WI38 (cell line): ENCODE results near the gene SLC9A9.

ENCODE experiments used
- H3K4me3 ChIP-seq: 2 replicates; pipeline ENCODE4 v1.5.1; 2011; ENCODE audit warnings: low read depth, mild to moderate bottlenecking, control low read depth, low read length
- TF ChIP-seq, protein P1 (sequence below): IDR thresholded peaks from 2 replicates; pipeline ENCODE4 v1.5.1; 2012; ENCODE audit warnings: low read depth, mild to moderate bottlenecking, control low read depth, low read length

The SLC9A9 gene

DNA sequence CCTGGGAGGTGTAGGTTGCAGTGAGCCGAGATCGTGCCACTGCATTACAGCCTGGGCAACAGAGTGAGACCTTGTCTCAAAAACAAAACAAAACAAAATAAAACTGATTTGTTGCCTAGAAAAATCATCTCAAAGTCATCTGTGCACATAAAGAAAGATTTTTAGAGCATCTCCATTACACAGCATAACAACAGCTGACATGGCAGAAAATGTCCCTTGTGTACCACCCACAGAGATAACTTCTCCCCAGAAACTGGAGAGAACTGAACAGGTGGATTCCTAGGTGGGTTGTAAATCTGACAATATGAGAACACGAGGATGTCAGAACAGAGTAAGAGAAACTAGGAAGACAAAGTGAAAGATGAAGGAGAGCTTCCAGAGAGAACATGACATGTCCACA lies 207.5 kb downstream of the SLC9A9 start:
- H3K4me3 ChIP-seq, result no peak overlapping the region
- TF ChIP-seq, protein P1, sequence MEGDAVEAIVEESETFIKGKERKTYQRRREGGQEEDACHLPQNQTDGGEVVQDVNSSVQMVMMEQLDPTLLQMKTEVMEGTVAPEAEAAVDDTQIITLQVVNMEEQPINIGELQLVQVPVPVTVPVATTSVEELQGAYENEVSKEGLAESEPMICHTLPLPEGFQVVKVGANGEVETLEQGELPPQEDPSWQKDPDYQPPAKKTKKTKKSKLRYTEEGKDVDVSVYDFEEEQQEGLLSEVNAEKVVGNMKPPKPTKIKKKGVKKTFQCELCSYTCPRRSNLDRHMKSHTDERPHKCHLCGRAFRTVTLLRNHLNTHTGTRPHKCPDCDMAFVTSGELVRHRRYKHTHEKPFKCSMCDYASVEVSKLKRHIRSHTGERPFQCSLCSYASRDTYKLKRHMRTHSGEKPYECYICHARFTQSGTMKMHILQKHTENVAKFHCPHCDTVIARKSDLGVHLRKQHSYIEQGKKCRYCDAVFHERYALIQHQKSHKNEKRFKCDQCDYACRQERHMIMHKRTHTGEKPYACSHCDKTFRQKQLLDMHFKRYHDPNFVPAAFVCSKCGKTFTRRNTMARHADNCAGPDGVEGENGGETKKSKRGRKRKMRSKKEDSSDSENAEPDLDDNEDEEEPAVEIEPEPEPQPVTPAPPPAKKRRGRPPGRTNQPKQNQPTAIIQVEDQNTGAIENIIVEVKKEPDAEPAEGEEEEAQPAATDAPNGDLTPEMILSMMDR, result no peak

DNA sequence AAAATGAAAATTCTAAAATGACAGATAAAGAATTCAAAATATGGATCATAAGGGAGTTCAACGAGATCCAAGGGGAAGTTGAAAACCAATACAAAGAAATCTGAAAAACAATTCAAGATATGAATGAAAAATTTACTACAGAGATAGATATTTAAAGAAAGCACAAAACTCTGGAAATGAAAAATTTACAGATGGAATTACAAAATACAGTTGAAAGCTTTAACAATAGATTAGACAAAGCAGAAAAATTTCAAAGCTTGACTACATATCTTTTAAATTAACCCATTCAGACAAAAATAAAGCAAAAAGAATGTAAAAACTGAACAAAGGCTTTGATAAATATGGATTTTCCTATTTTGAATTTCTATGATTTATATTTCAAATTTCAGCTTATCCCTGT lies 211.1 kb downstream of the SLC9A9 start:
- no peak overlapping the region for H3K4me3 ChIP-seq
- TF ChIP-seq, protein P1, result no peak

DNA sequence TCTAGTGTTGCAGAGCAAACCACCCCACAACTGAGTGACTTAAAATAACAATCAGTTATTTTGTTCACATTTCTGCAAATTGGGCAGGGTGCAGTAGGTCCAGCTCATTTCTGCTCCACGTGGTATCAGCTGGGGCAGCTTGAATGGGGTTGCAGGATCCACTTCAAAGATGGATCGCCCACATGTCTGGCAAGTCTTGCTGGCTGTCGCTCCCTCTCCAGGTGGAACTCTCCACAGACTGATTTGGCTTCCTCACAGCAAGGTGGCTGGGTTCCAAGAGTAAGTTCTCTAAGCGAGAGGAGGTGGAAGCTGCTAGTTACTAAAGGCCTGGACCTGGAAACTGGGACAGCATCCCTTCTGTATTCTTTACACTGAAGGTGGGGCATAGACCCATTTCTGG lies 213.3 kb downstream of the SLC9A9 start:
- TF ChIP-seq, protein P1, result no peak
- no peak overlapping the region for H3K4me3 ChIP-seq

DNA sequence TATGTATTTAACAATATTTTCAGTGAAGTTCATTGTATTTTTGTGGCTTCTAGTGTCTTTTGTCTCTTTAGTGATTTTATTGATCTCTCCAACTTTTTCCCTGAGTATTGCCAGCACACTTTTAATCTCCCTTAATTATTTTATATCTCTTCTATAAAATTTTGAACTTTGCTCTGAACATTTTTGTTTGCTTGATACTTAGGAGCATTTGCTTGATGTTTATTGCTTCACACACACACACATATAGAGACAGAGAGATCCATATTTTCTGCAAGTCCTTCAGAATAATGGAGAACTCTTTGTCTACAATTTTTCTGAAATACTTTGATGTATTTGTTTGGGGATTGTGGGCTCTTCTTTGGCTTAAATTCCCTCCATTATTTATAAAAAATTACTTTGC lies 213.8 kb downstream of the SLC9A9 start:
- H3K4me3 ChIP-seq, result no peak overlapping the region
- TF ChIP-seq, protein P1, result no peak

DNA sequence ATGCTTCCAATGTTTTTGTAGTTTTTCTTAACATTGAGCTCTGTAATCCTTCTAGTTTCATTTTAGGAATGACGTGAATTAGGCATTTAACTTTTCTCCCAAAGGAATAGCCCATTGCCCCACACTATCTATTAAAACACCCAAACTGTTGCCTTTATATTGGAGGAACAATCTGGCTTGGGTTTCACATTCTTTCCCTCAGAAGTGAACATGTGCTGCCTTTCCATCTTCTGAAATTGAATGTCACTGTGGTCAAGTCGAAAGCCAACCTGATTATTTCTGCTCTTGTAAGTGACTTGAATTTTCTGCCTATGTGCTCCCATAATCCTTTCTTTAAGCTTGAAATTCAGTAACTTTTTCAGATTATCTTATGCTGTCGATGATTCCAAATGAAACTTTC lies 214.5 kb downstream of the SLC9A9 start:
- H3K4me3 ChIP-seq, result no peak overlapping the region
- TF ChIP-seq, protein P1, result no peak

DNA sequence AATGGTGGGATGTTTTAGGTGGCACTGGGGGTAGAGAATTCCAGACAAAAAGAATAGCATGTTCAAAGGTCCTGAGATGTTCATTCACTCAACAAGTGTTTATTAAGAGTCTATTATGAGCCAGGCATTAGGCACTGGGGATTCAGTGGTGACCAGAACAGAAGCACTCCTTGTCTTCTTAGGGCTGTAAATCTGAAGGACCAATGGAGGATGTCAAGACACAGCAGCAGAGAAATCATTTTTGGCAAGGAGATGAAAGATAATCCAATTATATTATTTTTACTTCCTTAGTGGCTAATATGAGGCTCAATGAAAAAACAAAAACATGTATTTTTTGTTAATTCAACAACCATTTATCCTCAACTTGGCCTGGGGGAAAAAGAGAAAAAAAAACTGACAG lies 218.5 kb downstream of the SLC9A9 start:
- H3K4me3 ChIP-seq, result no peak overlapping the region
- TF ChIP-seq, protein P1, result no peak

DNA sequence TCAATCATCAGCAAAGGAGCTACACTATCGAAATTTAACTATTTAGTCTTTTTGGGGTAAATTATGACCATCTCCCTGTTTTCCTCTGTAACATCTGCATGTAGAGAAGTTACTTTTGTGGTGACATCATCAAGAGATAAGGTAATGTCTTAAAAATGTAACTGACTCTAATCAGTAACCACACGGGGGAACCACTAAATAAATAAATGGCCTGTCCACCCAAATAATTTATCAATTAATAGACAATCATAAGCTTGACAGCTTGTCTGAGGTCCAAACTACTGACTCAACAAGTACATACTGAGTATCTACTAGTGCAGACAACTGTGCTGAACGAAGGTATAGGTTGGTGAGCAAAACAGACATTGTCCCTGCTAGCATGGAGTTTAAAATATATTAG lies 219.3 kb downstream of the SLC9A9 start:
- no peak overlapping the region for H3K4me3 ChIP-seq
- TF ChIP-seq, protein P1, result no peak
